Activated CD8-positive, alpha-beta T cell treated with anti-CD3 and anti-CD28 coated beads, Interleukin-2, amount 10 ng/mL, durations not matched to agents 7 days and 5 days (primary cell): Measurements from ENCODE around the gene SLC36A3. TPM values are rescaled to one million over a fixed set of nuclear protein-coding genes. Genes with fewer than 3 reads are reported as not detected.
A peak's percentile ranks its signal among the peaks of the same experiment; 100 is the strongest.

ENCODE experiments used
- ATAC-seq: fragments of 150-1000 bp; cut with Tn5 transposase; one replicate; pipeline ENCODE4 v1.10.0; 2021; ENCODE audit warnings: moderate library complexity
- CTCF ChIA-PET: fragments of 350-600 bp; sonication (Branson Sonifier 250); formaldehyde crosslinking; loops from one replicate; lab custom pipeline; 2021; ENCODE audit warnings: antibody characterized with exemption; lab: Charles Lee
- POLR2A ChIA-PET: fragments of 350-600 bp; sonication (Branson Sonifier 250); formaldehyde crosslinking; loops from one replicate; lab custom pipeline; 2021; ENCODE audit warnings: antibody characterized with exemption; lab: Charles Lee
- DNase-seq: peaks from one replicate; pipeline ENCODE4 v3.0.0-alpha.2; 2020
- H3K27ac Mint-ChIP-seq: one replicate; pipeline ENCODE4 v1.8.0; 2021; ENCODE audit warnings: mild to moderate bottlenecking, mixed read lengths
- H3K27me3 Mint-ChIP-seq: one replicate; pipeline ENCODE4 v1.8.0; 2021; ENCODE audit warnings: low read depth, mixed read lengths
- H3K36me3 Mint-ChIP-seq: one replicate; pipeline ENCODE4 v1.8.0; 2021; ENCODE audit warnings: low read depth, mixed read lengths
- H3K4me1 Mint-ChIP-seq: one replicate; pipeline ENCODE4 v1.8.0; 2021; ENCODE audit warnings: low read depth, mixed read lengths
- H3K4me3 Mint-ChIP-seq: one replicate; pipeline ENCODE4 v1.8.0; 2021; ENCODE audit warnings: mild to moderate bottlenecking, mixed read lengths
- H3K9me3 Mint-ChIP-seq: one replicate; pipeline ENCODE4 v1.8.0; 2022; ENCODE audit warnings: mixed read lengths; ENCODE audit not compliant: insufficient read depth
- total RNA-seq, 2 experiments: library from RNA; stranded (reverse); gene quantifications; one replicate each; pipeline ENCODE4 v1.2.3, GENCODE V29; 2021

SLC36A3 gene
- total RNA-seq, 2 experiments from 2014 or later, result not detected

GRCh38 chr5:151280443-151280842 is 23.1 kb downstream of the SLC36A3 start:
- ATAC-seq (no peak), DNase-seq (no peak)
- Mint-ChIP-seq H3K36me3 (no peaks in the 10 kb centered on the region), H3K4me3 (no peak overlapping the region), H3K9me3 (no peaks in the 10 kb centered on the region), H3K27me3 (peaks cover 2% of the 10 kb centered on the region), H3K4me1 (no peaks in the 10 kb centered on the region), H3K27ac (no peak overlapping the region)
- ChIA-PET POLR2A (no interaction called here), CTCF (interaction anchor here (1.1 to 1.3 kb wide), 2 partner anchors 36 to 115 kb away, joined by 3 to 6 read pairs; no protein-coding TSS in a partner anchor)

GRCh38 chr5:151278845-151279244 is 24.7 kb downstream of the SLC36A3 start:
- POLR2A ChIA-PET, result no interaction called here

DNA sequence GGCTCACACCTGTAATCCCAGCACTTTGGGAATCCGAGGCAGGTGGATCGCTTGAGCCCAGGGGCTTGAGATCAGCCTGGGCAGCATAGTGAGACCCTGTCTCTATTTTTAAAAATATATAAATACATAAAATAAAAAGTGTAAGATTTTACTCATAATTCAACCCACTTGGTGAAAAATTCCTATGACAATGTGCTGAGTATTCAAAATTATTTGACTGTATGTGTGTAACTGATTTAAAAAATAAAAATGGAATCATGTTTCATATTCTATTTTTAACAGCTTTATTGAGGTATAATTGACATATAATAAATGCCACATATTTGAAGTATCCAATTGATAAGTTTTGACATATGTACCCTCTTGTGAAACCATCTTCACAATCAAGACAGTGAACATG is 27.8 kb downstream of the SLC36A3 start:
- ChIA-PET CTCF (interaction anchor here (1.0 kb wide), 2 partner anchors 9 to 40 kb away, joined by 3 to 4 read pairs; no protein-coding TSS in a partner anchor), POLR2A (no interaction called here)
- ATAC-seq (no peak), DNase-seq (no peak)
- Mint-ChIP-seq H3K9me3 (no peaks in the 10 kb centered on the region), H3K27me3 (peaks cover 5% of the 10 kb centered on the region), H3K4me1 (no peaks in the 10 kb centered on the region), H3K4me3 (no peak overlapping the region), H3K27ac (no peak overlapping the region), H3K36me3 (no peaks in the 10 kb centered on the region)

More at GRCh38 chr5:151278845-151279244, 24.7 kb downstream of the SLC36A3 start:
- DNase-seq, result no peak
- Mint-ChIP-seq H3K4me3 (no peak overlapping the region), H3K27ac (no peak overlapping the region), H3K4me1 (no peaks in the 10 kb centered on the region), H3K27me3 (peaks cover 5% of the 10 kb centered on the region), H3K9me3 (no peaks in the 10 kb centered on the region), H3K36me3 (no peaks in the 10 kb centered on the region)
- CTCF ChIA-PET, result interaction anchor here (0.8 kb wide), 1 partner anchor 37 kb away, joined by 3 read pairs; no protein-coding TSS in a partner anchor
- no peak for ATAC-seq

DNA sequence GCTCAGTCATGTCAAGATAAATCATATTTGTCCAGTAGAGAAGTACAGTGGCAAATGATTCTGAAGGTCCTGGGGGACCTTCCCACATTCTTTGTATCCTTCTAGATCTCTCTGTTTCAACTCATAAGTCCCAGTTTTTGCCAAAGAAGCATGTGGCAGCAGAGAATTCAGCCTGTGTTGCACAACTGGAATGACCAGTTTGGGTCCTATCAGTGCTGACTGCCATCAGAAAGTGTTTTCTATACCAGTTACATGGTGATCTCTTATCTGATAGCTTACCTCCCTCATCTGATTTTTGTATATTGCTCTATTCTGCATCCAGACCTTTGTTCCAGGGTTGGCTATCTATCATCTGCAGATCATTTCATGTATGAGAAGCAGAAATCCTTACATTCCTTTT is 28.9 kb downstream of the SLC36A3 start:
- ATAC-seq (no peak), DNase-seq (no peak)
- POLR2A ChIA-PET, result no interaction called here
- Mint-ChIP-seq H3K9me3 (no peaks in the 10 kb centered on the region), H3K27ac (no peak overlapping the region), H3K4me3 (no peak overlapping the region), H3K27me3 (peaks cover 5% of the 10 kb centered on the region), H3K36me3 (no peaks in the 10 kb centered on the region), H3K4me1 (no peaks in the 10 kb centered on the region)
- CTCF ChIA-PET, result interaction anchor here (0.6 to 1.4 kb wide), 4 partner anchors 8 to 159 kb away, joined by 3 to 5 read pairs (median 4); no protein-coding TSS in a partner anchor

- DNase-seq, result no peak
- POLR2A ChIA-PET, result no interaction called here
- Mint-ChIP-seq H3K4me1 (no peaks in the 10 kb centered on the region), H3K27me3 (peaks cover 5% of the 10 kb centered on the region), H3K36me3 (peaks cover 13% of the 10 kb centered on the region), H3K9me3 (no peaks in the 10 kb centered on the region), H3K4me3 (no peak overlapping the region), H3K27ac (no peak overlapping the region)
- ATAC-seq, result no peak
- CTCF ChIA-PET, result interaction anchor here (1.0 kb wide), 1 partner anchor 14 kb away, joined by 3 read pairs; no protein-coding TSS in a partner anchor
These were observed 32.2 kb downstream of the SLC36A3 start for GRCh38 chr5:151271336-151271735.

DNA sequence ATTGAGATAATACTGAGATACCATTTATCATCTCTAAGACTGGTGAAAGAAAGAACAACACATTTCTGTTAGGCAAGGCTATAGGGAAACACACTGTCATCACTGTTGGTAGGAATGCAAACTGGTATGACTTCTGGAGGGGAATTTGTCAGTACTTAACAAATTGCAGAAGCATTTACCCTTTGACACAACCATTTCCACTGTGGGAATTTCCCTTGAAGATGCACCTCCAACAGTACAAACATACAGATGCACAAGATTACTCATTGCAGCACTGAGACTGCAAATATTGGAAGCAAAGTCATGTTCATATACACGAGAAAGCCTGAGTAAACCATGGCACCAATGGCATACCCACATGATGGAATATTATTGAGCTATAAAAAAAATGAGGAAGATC is 33.0 kb downstream of the SLC36A3 start:
- no peak overlapping the region for H3K4me3 Mint-ChIP-seq
- ATAC-seq, result no peak
- CTCF ChIA-PET, result interaction anchor here (1.0 kb wide), 1 partner anchor 14 kb away, joined by 3 read pairs; no protein-coding TSS in a partner anchor

DNA sequence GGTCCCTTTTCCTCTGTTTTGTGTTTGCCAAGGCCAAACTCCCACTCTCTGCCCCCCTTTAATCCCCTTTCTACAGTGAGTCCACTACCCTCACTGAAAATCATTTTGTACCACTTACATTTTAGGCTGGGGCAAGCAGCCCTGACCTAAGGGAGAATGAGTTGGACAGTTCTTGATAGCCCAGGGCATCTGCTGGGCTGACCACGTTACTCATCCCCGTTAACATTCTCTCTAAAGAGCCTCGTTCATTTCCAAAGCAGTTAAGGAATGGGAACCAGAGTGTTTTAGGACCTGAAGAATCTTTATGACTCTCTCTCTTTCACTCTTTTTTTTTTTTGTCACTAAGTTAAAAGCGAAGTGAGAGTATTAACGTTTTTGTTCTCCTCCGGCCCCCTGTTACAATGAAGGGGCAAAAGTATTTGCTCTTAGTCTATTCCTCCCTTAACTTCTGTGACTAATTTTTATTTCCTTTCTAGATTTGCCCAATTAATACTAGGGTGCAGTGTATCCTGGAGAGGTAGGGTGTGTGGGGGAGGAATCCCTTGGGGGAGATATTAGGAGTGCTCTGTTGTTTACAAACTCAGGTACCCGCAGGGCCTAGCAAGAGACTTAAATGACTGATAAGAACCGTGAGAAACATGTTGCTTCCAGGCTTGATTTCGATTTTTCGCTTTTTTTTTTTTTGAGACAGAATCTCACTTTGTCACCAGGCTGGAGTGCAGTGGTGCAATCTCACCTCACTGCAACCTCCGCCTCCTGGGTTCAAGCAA is 35.9 kb downstream of the SLC36A3 start:
- H3K27me3 Mint-ChIP-seq, result no peaks in the 10 kb centered on the region
- no peak overlapping the region for H3K27ac Mint-ChIP-seq
- POLR2A ChIA-PET, result no interaction called here
- H3K36me3 Mint-ChIP-seq, result peaks cover 13% of the 10 kb centered on the region
- H3K4me1 Mint-ChIP-seq, result no peaks in the 10 kb centered on the region
- DNase-seq (no peak), ATAC-seq (no peak)
- H3K4me3 Mint-ChIP-seq, result no peak overlapping the region
- no peaks in the 10 kb centered on the region for H3K9me3 Mint-ChIP-seq
- CTCF ChIA-PET, result no interaction called here

More for the DNA sequence above, 33.0 kb downstream of the SLC36A3 start:
- POLR2A ChIA-PET, result no interaction called here
- no peak for DNase-seq
- Mint-ChIP-seq H3K36me3 (peaks cover 13% of the 10 kb centered on the region), H3K4me1 (no peaks in the 10 kb centered on the region), H3K27ac (no peak overlapping the region), H3K27me3 (peaks cover 3% of the 10 kb centered on the region), H3K9me3 (no peaks in the 10 kb centered on the region)

- CTCF ChIA-PET, result no interaction called here
- Mint-ChIP-seq H3K4me3 (no peak overlapping the region), H3K9me3 (no peaks in the 10 kb centered on the region), H3K4me1 (no peaks in the 10 kb centered on the region), H3K27ac (peak overlapping the region; percentile 0), H3K36me3 (peaks cover 13% of the 10 kb centered on the region), H3K27me3 (no peaks in the 10 kb centered on the region)
- DNase-seq, result no peak
- no peak for ATAC-seq
- POLR2A ChIA-PET, result no interaction called here
These were observed 39.5 kb downstream of the SLC36A3 start for GRCh38 chr5:151264113-151264512.

- POLR2A ChIA-PET, result no interaction called here
- CTCF ChIA-PET, result interaction anchor here (0.7 kb wide), 1 partner anchor 291 kb away, joined by 3 read pairs; no protein-coding TSS in a partner anchor
- peaks cover 9% of the 10 kb centered on the region for H3K36me3 Mint-ChIP-seq
- H3K9me3 Mint-ChIP-seq, result no peaks in the 10 kb centered on the region
- ATAC-seq (no peak), DNase-seq (no peak)
- no peak overlapping the region for H3K4me3 Mint-ChIP-seq
- no peaks in the 10 kb centered on the region for H3K27me3 Mint-ChIP-seq
- no peaks in the 10 kb centered on the region for H3K4me1 Mint-ChIP-seq
- no peak overlapping the region for H3K27ac Mint-ChIP-seq
These were observed 41.0 kb downstream of the SLC36A3 start for GRCh38 chr5:151262532-151262931.

DNA sequence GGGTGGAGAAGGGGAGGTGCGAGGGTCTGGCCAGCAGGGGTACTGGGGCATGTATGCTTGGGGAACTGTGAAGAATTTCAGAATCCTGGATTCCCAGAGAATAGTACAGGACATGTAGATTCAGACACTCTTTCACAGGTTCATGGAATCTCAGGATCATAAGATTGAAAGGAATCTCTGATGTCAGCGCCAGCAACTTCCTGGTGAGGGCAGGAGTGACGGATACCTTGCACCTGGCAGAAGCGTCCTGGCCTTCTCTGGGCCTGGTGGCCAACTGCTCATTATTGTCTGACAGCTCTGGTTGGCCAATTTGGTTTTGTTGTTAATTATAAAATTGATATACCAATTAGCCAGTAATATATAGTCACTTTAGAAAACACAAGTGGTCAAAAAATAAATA is 43.6 kb downstream of the SLC36A3 start:
- Mint-ChIP-seq H3K27me3 (no peaks in the 10 kb centered on the region), H3K36me3 (no peaks in the 10 kb centered on the region), H3K27ac (no peak overlapping the region), H3K4me1 (peaks cover 7% of the 10 kb centered on the region), H3K9me3 (no peaks in the 10 kb centered on the region), H3K4me3 (no peak overlapping the region)
- ChIA-PET POLR2A (interaction anchor here (1.2 kb wide), 1 partner anchor 25 kb away, joined by 3 read pairs; no protein-coding TSS in a partner anchor), CTCF (no interaction called here)
- no peak for DNase-seq
- no peak for ATAC-seq

- no peaks in the 10 kb centered on the region for H3K9me3 Mint-ChIP-seq
These were observed 44.8 kb downstream of the SLC36A3 start for GRCh38 chr5:151258816-151259215.

DNA sequence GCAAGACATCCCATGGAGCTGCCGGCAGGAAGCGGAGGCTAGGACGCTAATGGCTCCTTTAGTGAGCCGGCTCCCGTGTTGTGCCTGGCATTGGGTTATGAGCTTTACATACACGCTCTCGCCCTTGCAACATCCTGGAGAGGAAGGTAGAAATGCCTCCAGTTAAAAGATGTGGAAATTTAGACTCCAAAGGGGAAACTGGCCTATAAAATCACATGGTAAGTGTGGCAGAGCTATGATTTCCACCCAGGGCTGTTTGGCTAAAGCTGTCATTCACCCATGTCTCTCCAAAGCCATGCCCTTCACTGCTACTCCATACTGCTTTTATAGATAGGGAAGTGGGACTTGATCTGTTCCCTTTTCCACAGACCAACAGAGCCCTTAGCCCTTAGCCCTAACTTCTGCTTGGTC is 45.4 kb downstream of the SLC36A3 start:
- Mint-ChIP-seq H3K4me3 (no peak overlapping the region), H3K9me3 (no peaks in the 10 kb centered on the region), H3K27ac (no peak overlapping the region), H3K27me3 (no peaks in the 10 kb centered on the region), H3K4me1 (peaks cover 17% of the 10 kb centered on the region), H3K36me3 (no peaks in the 10 kb centered on the region)
- ChIA-PET POLR2A (no interaction called here), CTCF (interaction anchor here (0.7 kb wide), 1 partner anchor 1877 kb away, joined by 3 read pairs; no protein-coding TSS in a partner anchor)
- DNase-seq (no peak), ATAC-seq (no peak)

More at GRCh38 chr5:151258816-151259215, 44.8 kb downstream of the SLC36A3 start:
- DNase-seq (no peak), ATAC-seq (peak; percentile 35)
- Mint-ChIP-seq H3K36me3 (no peaks in the 10 kb centered on the region), H3K27ac (no peak overlapping the region), H3K4me3 (no peak overlapping the region), H3K27me3 (no peaks in the 10 kb centered on the region), H3K4me1 (peaks cover 12% of the 10 kb centered on the region)
- ChIA-PET CTCF (interaction anchor here (0.7 kb wide), 1 partner anchor 1877 kb away, joined by 3 read pairs; no protein-coding TSS in a partner anchor), POLR2A (interaction anchor here (1.2 kb wide), 1 partner anchor 24 kb away, joined by 3 read pairs; no protein-coding TSS in a partner anchor)
